ENCODE results near the gene RYR1.

RYR1 gene

GRCh38 chr19:38386300-38386970, 47.1 kb upstream of the RYR1 start:
- Mint-ChIP-seq H3K27me3 (ENCODE audit: low read depth, poor library complexity) (peaks cover 28% of the 10 kb centered on the region), H3K4me3 (peak overlapping the region; percentile 23), H3K27ac (no peak overlapping the region), H3K4me1 (peaks cover 27% of the 10 kb centered on the region), H3K9me3 (no peaks in the 10 kb centered on the region), H3K36me3 (ENCODE audit: low read depth) (peaks cover 45% of the 10 kb centered on the region)
- TF ChIP-seq, protein P1, sequence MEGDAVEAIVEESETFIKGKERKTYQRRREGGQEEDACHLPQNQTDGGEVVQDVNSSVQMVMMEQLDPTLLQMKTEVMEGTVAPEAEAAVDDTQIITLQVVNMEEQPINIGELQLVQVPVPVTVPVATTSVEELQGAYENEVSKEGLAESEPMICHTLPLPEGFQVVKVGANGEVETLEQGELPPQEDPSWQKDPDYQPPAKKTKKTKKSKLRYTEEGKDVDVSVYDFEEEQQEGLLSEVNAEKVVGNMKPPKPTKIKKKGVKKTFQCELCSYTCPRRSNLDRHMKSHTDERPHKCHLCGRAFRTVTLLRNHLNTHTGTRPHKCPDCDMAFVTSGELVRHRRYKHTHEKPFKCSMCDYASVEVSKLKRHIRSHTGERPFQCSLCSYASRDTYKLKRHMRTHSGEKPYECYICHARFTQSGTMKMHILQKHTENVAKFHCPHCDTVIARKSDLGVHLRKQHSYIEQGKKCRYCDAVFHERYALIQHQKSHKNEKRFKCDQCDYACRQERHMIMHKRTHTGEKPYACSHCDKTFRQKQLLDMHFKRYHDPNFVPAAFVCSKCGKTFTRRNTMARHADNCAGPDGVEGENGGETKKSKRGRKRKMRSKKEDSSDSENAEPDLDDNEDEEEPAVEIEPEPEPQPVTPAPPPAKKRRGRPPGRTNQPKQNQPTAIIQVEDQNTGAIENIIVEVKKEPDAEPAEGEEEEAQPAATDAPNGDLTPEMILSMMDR (IDR thresholded peaks at IDR 0.05) = no peak
- DNase-seq = no peak

- Mint-ChIP-seq H3K27ac (peak overlapping the region; percentile 78), H3K36me3 (ENCODE audit: low read depth) (peaks cover 41% of the 10 kb centered on the region), H3K27me3 (ENCODE audit: low read depth, poor library complexity) (peaks cover 32% of the 10 kb centered on the region), H3K4me3 (peak overlapping the region; percentile 86), H3K9me3 (no peaks in the 10 kb centered on the region), H3K4me1 (peaks cover 31% of the 10 kb centered on the region)
- DNase-seq = no peak
- TF ChIP-seq, protein P1 (IDR thresholded peaks at IDR 0.05) = no peak
Measured at GRCh38 chr19:38386971-38387549, 46.4 kb upstream of the RYR1 start.

GRCh38 chr19:38387550-38388348, 45.7 kb upstream of the RYR1 start, which contains the start of gene GGN:
TSS of gene GGN (minus strand) at chr19:38388034. CDS start at chr19:38387261, 773 bp downstream.
- TF ChIP-seq, protein P1 (IDR thresholded peaks at IDR 0.05) = no peak
- H3K36me3 Mint-ChIP-seq (ENCODE audit: low read depth) = peaks cover 41% of the 10 kb centered on the region
- H3K27ac Mint-ChIP-seq = peak within 1 kb of the TSS; percentile 95
- peak; percentile 97 for DNase-seq
- H3K4me1 Mint-ChIP-seq = peaks cover 38% of the 10 kb centered on the region
- H3K27me3 Mint-ChIP-seq (ENCODE audit: low read depth, poor library complexity) = peaks cover 32% of the 10 kb centered on the region
- H3K9me3 Mint-ChIP-seq = no peaks in the 10 kb centered on the region
- peak within 1 kb of the TSS; percentile 90 for H3K4me3 Mint-ChIP-seq

GRCh38 chr19:38388349-38389100, 45.0 kb upstream of the RYR1 start, which contains the start of gene SPRED3:
TSS of gene SPRED3 (plus strand) at chr19:38388697. CDS start at chr19:38390303, 1,606 bp downstream.
- H3K27me3 Mint-ChIP-seq (ENCODE audit: low read depth, poor library complexity) = peaks cover 32% of the 10 kb centered on the region
- TF ChIP-seq, protein P1 (IDR thresholded peaks at IDR 0.05) = no peak
- peak within 1 kb of the TSS; percentile 90 for H3K4me3 Mint-ChIP-seq
- peak; percentile 79 for DNase-seq
- peaks cover 40% of the 10 kb centered on the region for H3K4me1 Mint-ChIP-seq
- no peaks in the 10 kb centered on the region for H3K9me3 Mint-ChIP-seq
- peak within 1 kb of the TSS; percentile 95 for H3K27ac Mint-ChIP-seq
- H3K36me3 Mint-ChIP-seq (ENCODE audit: low read depth) = peaks cover 38% of the 10 kb centered on the region

- TF ChIP-seq, protein P1 (IDR thresholded peaks at IDR 0.05) = no peak
- H3K27ac Mint-ChIP-seq = no peak overlapping the region
- H3K4me1 Mint-ChIP-seq = peaks cover 47% of the 10 kb centered on the region
- peak; percentile 44 for DNase-seq
- H3K27me3 Mint-ChIP-seq (ENCODE audit: low read depth, poor library complexity) = peaks cover 38% of the 10 kb centered on the region
- peaks cover 43% of the 10 kb centered on the region for H3K36me3 Mint-ChIP-seq (ENCODE audit: low read depth)
- H3K9me3 Mint-ChIP-seq = peaks cover 6% of the 10 kb centered on the region
- H3K4me3 Mint-ChIP-seq = peak overlapping the region; percentile 90
Measured at GRCh38 chr19:38389101-38389925, 44.2 kb upstream of the RYR1 start.

Measured in nephron progenitor cell (in vitro differentiated cells).